Measurements from ENCODE around the gene VAPA.

DNA sequence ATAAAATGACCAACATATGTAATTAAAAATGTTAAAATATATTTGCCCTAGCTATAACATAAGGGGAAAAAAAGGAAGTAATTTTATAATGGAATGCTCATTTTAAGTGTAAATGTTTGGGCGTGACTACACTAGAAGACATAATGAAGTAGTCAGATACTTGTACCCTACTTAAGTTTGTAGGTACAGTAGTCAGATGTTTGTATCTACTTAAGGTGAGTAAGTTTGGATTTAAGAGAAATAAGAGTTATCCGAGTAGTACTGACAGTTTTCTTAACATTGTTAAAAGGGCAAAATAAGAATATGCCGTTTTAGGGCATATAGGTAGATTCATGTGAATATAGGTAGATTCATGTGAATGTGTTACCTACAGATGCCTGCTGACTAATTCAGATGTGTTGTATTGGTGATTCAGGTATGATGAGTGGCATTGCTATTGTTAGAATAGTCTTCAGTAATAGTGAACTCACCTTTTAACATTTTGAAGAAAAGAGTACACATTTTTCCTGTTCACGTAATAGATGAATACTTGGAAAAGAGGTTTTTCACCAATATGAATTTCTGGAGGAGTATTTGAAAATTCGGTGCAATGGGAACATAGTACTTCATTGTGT, 14.9 kb downstream of the VAPA start:
- TF ChIP-seq POLR2A (IDR thresholded peaks at IDR 0.05; ENCODE audit: low read depth, low read length), result no peak
- no peak for TF ChIP-seq POLR2AphosphoS5 (IDR thresholded peaks at IDR 0.05; ENCODE audit: low read depth, low read length)
- no peak for TF ChIP-seq TAF1 (IDR thresholded peaks at IDR 0.05; ENCODE audit: low read depth, low read length)
- no peak for TF ChIP-seq POU2F2 (IDR thresholded peaks at IDR 0.05; ENCODE audit: low read depth, low read length)
- no peak for TF ChIP-seq PAX5 (IDR thresholded peaks at IDR 0.05; ENCODE audit: insufficient read depth, low read length, severe bottlenecking)

Data from GM12891 (cell line).